HCT116 (cell line): ENCODE results near the gene GLOD5. TPM values are rescaled to one million over a fixed set of nuclear protein-coding genes. Genes with fewer than 3 reads are reported as not detected.

Experiments
- ATAC-seq: fragments of 200-7000 bp; cut with Tn5 transposase; 2 replicates; pipeline ENCODE4 v1.9.1; 2020; ENCODE audit warnings: mild to moderate bottlenecking, moderate library complexity
- BruUV-seq: library from RNA; stranded (reverse); fragments of 400-500 nt; replicated peaks from 2 replicates; lab custom pipeline; 2021; lab: Mats Ljungman, UMichigan
- CTCF ChIA-PET: fragments of 300-600 bp; sonication (Branson Sonifier 250); formaldehyde crosslinking; loops from one replicate; lab custom pipeline; 2021; ENCODE audit warnings: antibody characterized with exemption; lab: Charles Lee
- POLR2A ChIA-PET: fragments of 300-600, 350-600 bp; sonication (Branson Sonifier 250); formaldehyde crosslinking; loops from one replicate; lab custom pipeline; 2021; ENCODE audit warnings: antibody characterized with exemption; lab: Charles Lee
- RAD21 ChIA-PET, 2 experiments: fragments of 300-600 bp; sonication (Branson Sonifier 250); formaldehyde crosslinking; loops; one replicate each; lab custom pipeline; 2023; ENCODE audit warnings: low total read pairs in 2 of 2; ENCODE audit not compliant: uncharacterized antibody in 2 of 2, unreplicated experiment in 2 of 2, low non-redundant PET in 1 of 2; lab: Charles Lee
- DNase-seq: peaks from one replicate; pipeline ENCODE4 v3.0.0-alpha.2; 2010; ENCODE audit warnings: low read depth, low spot score
- H2AFZ ChIP-seq: fragments of 200-600 bp; shearing (Covaris generic), sonication (generic); 2 replicates; pipeline ENCODE4 v1.6.1; 2017; ENCODE audit warnings: low read depth, mixed run types, mixed read lengths, antibody characterized with exemption, low read length; ENCODE audit not compliant: poor library complexity, severe bottlenecking
- H3K27ac ChIP-seq: 2 replicates; pipeline ENCODE4 v1.5.1; 2012; ENCODE audit warnings: low read depth, low read length
- H3K27me3 ChIP-seq: fragments of 200-600 bp; sonication (generic); 2 replicates; pipeline ENCODE4 v1.6.1; 2016; ENCODE audit warnings: mixed run types, low read length, mixed read lengths; ENCODE audit not compliant: insufficient read depth
- H3K36me3 ChIP-seq, 2 experiments: fragments of 200-500 bp in 1 of 2; fragments of 200-600 bp in 1 of 2; sonication (Bioruptor generic) in 1 of 2; sonication (generic) in 1 of 2; 2 replicates each; pipeline versions ENCODE4 v1.5.1 to v1.6.1; 2014 to 2016; ENCODE audit warnings: low read length in 2 of 2, inconsistent platforms in 1 of 2, mixed read lengths in 1 of 2, mixed run types in 1 of 2; ENCODE audit not compliant: insufficient read depth in 2 of 2, control insufficient read depth in 1 of 2
- H3K4me1 ChIP-seq, 2 experiments: fragments of 200-600 bp in 1 of 2; sonication (generic) in 1 of 2; 2 replicates each; pipeline versions ENCODE4 v1.5.1 to v1.6.1; 2012 to 2017; ENCODE audit warnings: low read length in 2 of 2, inconsistent platforms in 1 of 2, mild to moderate bottlenecking in 1 of 2, mixed read lengths in 1 of 2, mixed run types in 1 of 2, moderate library complexity in 1 of 2; ENCODE audit not compliant: insufficient read depth in 2 of 2, control insufficient read depth in 1 of 2
- H3K4me2 ChIP-seq: fragments of 200-600 bp; sonication (generic); 2 replicates; pipeline ENCODE4 v1.6.1; 2017; ENCODE audit warnings: mixed run types, low read length, mixed read lengths
- H3K4me3 ChIP-seq, 2 experiments: fragments of 200-600 bp in 1 of 2; sonication (generic) in 1 of 2; replicated peaks in 1 of 2; 2 replicates each; pipeline ENCODE4 v1.5.1; 2011 to 2016; ENCODE audit warnings: low read length in 2 of 2, control low read depth in 1 of 2, low read depth in 1 of 2, mild to moderate bottlenecking in 1 of 2, mixed read lengths in 1 of 2, mixed run types in 1 of 2
- H3K79me2 ChIP-seq: fragments of 200-600 bp; sonication (generic); 2 replicates; pipeline ENCODE4 v1.6.1; 2017; ENCODE audit warnings: mild to moderate bottlenecking, mixed run types, low read length, moderate library complexity, mixed read lengths; ENCODE audit not compliant: insufficient read depth
- H3K9ac ChIP-seq: fragments of 200-600 bp; sonication (generic); 2 replicates; pipeline ENCODE4 v1.6.1; 2016; ENCODE audit warnings: low read length, mixed read lengths
- H3K9me2 ChIP-seq: fragments of 200-600 bp; sonication (generic), shearing (Covaris generic); 2 replicates; pipeline ENCODE4 v1.6.1; 2017; ENCODE audit warnings: mixed run types, mild to moderate bottlenecking, moderate library complexity; ENCODE audit not compliant: insufficient read depth
- H3K9me3 ChIP-seq, 2 experiments: fragments of 200-500 bp in 1 of 2; fragments of 200-600 bp in 1 of 2; sonication (Bioruptor generic) in 1 of 2; sonication (generic) in 1 of 2; 2 replicates each; pipeline ENCODE4 v1.6.1; 2014 to 2017; ENCODE audit warnings: low read length in 2 of 2, mixed read lengths in 2 of 2, inconsistent platforms in 1 of 2, low read depth in 1 of 2, mild to moderate bottlenecking in 1 of 2, mixed run types in 1 of 2, moderate library complexity in 1 of 2; ENCODE audit not compliant: control insufficient read depth in 1 of 2, insufficient read depth in 1 of 2
- H4K20me1 ChIP-seq: fragments of 200-600 bp; sonication (generic), shearing (Covaris generic); 2 replicates; pipeline ENCODE4 v1.6.1; 2017; ENCODE audit warnings: mixed run types, mild to moderate bottlenecking, moderate library complexity; ENCODE audit not compliant: insufficient read depth
- CBX3 ChIP-seq: IDR thresholded peaks from 2 replicates; pipeline ENCODE4 v1.6.1; 2012; ENCODE audit warnings: low read depth
- CEBPB ChIP-seq: IDR thresholded peaks from 2 replicates; pipeline ENCODE4 v1.6.1; 2012; ENCODE audit warnings: low read depth
- EGR1 ChIP-seq: IDR thresholded peaks from 2 replicates; pipeline ENCODE4 v1.6.1; 2012; ENCODE audit warnings: low read depth
- ELF1 ChIP-seq: IDR thresholded peaks from 2 replicates; pipeline ENCODE4 v1.6.1; 2012; ENCODE audit warnings: low read depth, borderline replicate concordance
- EZH2phosphoT487 ChIP-seq: fragments of 200-600 bp; IDR thresholded peaks from 2 replicates; pipeline ENCODE4 v1.6.1; 2018; ENCODE audit warnings: antibody characterized with exemption, borderline replicate concordance
- FOSL1 ChIP-seq: IDR thresholded peaks from 2 replicates; pipeline ENCODE4 v1.6.1; 2012; ENCODE audit warnings: low read depth
- JUND ChIP-seq: IDR thresholded peaks from 2 replicates; pipeline ENCODE4 v1.6.1; 2012
- POLR2A ChIP-seq: IDR thresholded peaks from 2 replicates; pipeline ENCODE4 v1.7.0; 2011; ENCODE audit warnings: borderline replicate concordance; ENCODE audit not compliant: insufficient read depth, insufficient read length; ENCODE audit errors: extremely low read depth
- POLR2AphosphoS5 ChIP-seq: IDR thresholded peaks from 2 replicates; pipeline ENCODE4 v1.6.1; 2011; ENCODE audit warnings: mild to moderate bottlenecking, low read depth, low read length, moderate library complexity
- RAD21 ChIP-seq: IDR thresholded peaks from 2 replicates; pipeline ENCODE4 v1.6.1; 2012; ENCODE audit warnings: low read depth, mild to moderate bottlenecking
- SIN3A ChIP-seq: IDR thresholded peaks from 2 replicates; pipeline ENCODE4 v1.6.1; 2012; ENCODE audit warnings: low read depth
- SRF ChIP-seq: IDR thresholded peaks from 2 replicates; pipeline ENCODE4 v1.6.1; 2012; ENCODE audit warnings: low read depth
- TCF7L2 ChIP-seq: IDR thresholded peaks from 2 replicates; pipeline ENCODE4 v1.7.0; 2011; ENCODE audit warnings: borderline replicate concordance, inconsistent platforms; ENCODE audit not compliant: insufficient read depth, insufficient read length; ENCODE audit errors: extremely low read depth
- YY1 ChIP-seq: IDR thresholded peaks from 2 replicates; pipeline ENCODE4 v1.6.1; 2011; ENCODE audit warnings: low read length, low read depth, moderate library complexity, mild to moderate bottlenecking; ENCODE audit not compliant: insufficient replicate concordance; ENCODE audit errors: extremely low read depth
- ZFX ChIP-seq: fragments of 450-650 bp; IDR thresholded peaks from 2 replicates; pipeline ENCODE4 v1.6.1; 2017
- ZNF274 ChIP-seq: fragments of 200-500 bp; sonication (Bioruptor generic); IDR thresholded peaks from 2 replicates; pipeline ENCODE4 v1.6.1; 2014; ENCODE audit warnings: mild to moderate bottlenecking, low read depth, low read length, inconsistent platforms
- intact Hi-C: fragments of 100-400 bp; cut with micrococcal nuclease; formaldehyde crosslinking; loops from 2 replicates; pipeline ENCODE4 v1.10.0; 2022
- total RNA-seq: library from RNA; stranded (reverse); gene quantifications from one replicate; pipeline ENCODE4 v1.2.1, GENCODE V29; 2021; ENCODE audit not compliant: unreplicated experiment
- TF ChIP-seq, protein P1 (sequence below): IDR thresholded peaks from 2 replicates; pipeline ENCODE4 v1.6.1; 2011; ENCODE audit warnings: mild to moderate bottlenecking, low read length, moderate library complexity; ENCODE audit not compliant: insufficient replicate concordance; ENCODE audit errors: extremely low read depth
- TF ChIP-seq, protein P2 (sequence below): IDR thresholded peaks from 2 replicates; pipeline ENCODE4 v1.6.1; 2012; ENCODE audit warnings: low read depth
- TF ChIP-seq, protein P3 (sequence below): IDR thresholded peaks from 2 replicates; pipeline ENCODE4 v1.6.1; 2012
- TF ChIP-seq, protein P4 (sequence below): IDR thresholded peaks from 2 replicates; pipeline ENCODE4 v1.6.1; 2012

The GLOD5 gene
- total RNA-seq, 1 experiment from 2014 or later: not detected

DNA sequence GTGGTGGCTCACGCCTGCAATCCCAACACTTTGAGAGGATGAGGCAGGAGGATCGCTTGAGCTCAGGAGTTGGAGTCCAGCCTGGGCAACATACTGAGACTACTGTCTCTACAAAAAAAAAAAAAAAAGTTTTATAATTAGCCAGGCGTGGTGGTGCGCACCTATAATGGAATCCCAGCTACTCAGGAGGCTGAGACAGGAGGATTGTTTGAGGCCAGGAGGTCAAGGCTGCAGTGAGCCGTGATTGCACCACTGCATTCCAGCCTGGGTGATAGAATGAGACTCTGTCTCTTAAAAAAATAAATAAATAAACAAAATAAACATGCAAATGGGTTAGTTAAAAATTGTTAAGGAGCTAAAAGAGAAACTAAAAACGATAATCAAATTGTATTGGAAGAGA is 7.7 kb downstream of the GLOD5 start:
- Histone ChIP-seq H3K9me3 (no peaks in the 10 kb centered on the region), H3K4me3 (no peak overlapping the region), H3K4me2 (no peak overlapping the region), H3K27ac (no peak overlapping the region), H3K36me3 (no peaks in the 10 kb centered on the region), H3K9ac (no peak overlapping the region)
- RAD21 ChIA-PET: no interaction called here
- no TSS peak for BruUV-seq
- intact Hi-C loops: no loop called here
- TF ChIP-seq RAD21 (no peak), SIN3A (no peak), ELF1 (no peak), FOSL1 (no peak), EZH2phosphoT487 (no peak), JUND (no peak), CEBPB (no peak), ZFX (no peak), ZNF274 (no peak), POLR2A (no peak), SRF (no peak), POLR2AphosphoS5 (no peak), CBX3 (no peak), TCF7L2 (no peak), EGR1 (no peak), YY1 (no peak)
- TF ChIP-seq, protein P1, sequence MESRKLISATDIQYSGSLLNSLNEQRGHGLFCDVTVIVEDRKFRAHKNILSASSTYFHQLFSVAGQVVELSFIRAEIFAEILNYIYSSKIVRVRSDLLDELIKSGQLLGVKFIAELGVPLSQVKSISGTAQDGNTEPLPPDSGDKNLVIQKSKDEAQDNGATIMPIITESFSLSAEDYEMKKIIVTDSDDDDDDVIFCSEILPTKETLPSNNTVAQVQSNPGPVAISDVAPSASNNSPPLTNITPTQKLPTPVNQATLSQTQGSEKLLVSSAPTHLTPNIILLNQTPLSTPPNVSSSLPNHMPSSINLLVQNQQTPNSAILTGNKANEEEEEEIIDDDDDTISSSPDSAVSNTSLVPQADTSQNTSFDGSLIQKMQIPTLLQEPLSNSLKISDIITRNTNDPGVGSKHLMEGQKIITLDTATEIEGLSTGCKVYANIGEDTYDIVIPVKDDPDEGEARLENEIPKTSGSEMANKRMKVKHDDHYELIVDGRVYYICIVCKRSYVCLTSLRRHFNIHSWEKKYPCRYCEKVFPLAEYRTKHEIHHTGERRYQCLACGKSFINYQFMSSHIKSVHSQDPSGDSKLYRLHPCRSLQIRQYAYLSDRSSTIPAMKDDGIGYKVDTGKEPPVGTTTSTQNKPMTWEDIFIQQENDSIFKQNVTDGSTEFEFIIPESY: no peak
- TF ChIP-seq, protein P2, sequence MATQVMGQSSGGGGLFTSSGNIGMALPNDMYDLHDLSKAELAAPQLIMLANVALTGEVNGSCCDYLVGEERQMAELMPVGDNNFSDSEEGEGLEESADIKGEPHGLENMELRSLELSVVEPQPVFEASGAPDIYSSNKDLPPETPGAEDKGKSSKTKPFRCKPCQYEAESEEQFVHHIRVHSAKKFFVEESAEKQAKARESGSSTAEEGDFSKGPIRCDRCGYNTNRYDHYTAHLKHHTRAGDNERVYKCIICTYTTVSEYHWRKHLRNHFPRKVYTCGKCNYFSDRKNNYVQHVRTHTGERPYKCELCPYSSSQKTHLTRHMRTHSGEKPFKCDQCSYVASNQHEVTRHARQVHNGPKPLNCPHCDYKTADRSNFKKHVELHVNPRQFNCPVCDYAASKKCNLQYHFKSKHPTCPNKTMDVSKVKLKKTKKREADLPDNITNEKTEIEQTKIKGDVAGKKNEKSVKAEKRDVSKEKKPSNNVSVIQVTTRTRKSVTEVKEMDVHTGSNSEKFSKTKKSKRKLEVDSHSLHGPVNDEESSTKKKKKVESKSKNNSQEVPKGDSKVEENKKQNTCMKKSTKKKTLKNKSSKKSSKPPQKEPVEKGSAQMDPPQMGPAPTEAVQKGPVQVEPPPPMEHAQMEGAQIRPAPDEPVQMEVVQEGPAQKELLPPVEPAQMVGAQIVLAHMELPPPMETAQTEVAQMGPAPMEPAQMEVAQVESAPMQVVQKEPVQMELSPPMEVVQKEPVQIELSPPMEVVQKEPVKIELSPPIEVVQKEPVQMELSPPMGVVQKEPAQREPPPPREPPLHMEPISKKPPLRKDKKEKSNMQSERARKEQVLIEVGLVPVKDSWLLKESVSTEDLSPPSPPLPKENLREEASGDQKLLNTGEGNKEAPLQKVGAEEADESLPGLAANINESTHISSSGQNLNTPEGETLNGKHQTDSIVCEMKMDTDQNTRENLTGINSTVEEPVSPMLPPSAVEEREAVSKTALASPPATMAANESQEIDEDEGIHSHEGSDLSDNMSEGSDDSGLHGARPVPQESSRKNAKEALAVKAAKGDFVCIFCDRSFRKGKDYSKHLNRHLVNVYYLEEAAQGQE: no peak
- TF ChIP-seq, protein P3, sequence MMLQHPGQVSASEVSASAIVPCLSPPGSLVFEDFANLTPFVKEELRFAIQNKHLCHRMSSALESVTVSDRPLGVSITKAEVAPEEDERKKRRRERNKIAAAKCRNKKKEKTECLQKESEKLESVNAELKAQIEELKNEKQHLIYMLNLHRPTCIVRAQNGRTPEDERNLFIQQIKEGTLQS: no peak
- TF ChIP-seq, protein P4, sequence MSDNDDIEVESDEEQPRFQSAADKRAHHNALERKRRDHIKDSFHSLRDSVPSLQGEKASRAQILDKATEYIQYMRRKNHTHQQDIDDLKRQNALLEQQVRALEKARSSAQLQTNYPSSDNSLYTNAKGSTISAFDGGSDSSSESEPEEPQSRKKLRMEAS: no peak
- TF ChIP-seq, all 23 proteins: peak for 0
- H3K4me1 ChIP-seq: no peaks in the 10 kb centered on the region
- CTCF ChIA-PET: no interaction called here
- no peaks in the 10 kb centered on the region for H3K9me2 ChIP-seq
- POLR2A ChIA-PET: no interaction called here
- no peaks in the 10 kb centered on the region for H4K20me1 ChIP-seq
- no peak for DNase-seq
- H3K79me2 ChIP-seq: no peaks in the 10 kb centered on the region
- no peak overlapping the region for H2AFZ ChIP-seq
- H3K27me3 ChIP-seq: no peaks in the 10 kb centered on the region
- ATAC-seq: no peak
